T47D (cell line): ENCODE data around the gene EIF4A3.

Experiments
- DNase-seq, 2 experiments: peaks; one replicate each; pipeline versions ENCODE4 v3.0.0 to v3.0.0-alpha.2; 2011 to 2012; ENCODE audit warnings: low read depth in 1 of 2, low spot score in 1 of 2
- JUND ChIP-seq: IDR thresholded peaks from 2 replicates; pipeline ENCODE4 v1.6.1; 2012; ENCODE audit warnings: low read depth
- in situ Hi-C: cut with HindIII; loops from 2 replicates; pipeline ENCODE4 v1.10.0; 2016; ENCODE audit warnings: low sequenced_read_pairs, low pct_unique_long_range_greater_than_20kb

Gene EIF4A3

DNA sequence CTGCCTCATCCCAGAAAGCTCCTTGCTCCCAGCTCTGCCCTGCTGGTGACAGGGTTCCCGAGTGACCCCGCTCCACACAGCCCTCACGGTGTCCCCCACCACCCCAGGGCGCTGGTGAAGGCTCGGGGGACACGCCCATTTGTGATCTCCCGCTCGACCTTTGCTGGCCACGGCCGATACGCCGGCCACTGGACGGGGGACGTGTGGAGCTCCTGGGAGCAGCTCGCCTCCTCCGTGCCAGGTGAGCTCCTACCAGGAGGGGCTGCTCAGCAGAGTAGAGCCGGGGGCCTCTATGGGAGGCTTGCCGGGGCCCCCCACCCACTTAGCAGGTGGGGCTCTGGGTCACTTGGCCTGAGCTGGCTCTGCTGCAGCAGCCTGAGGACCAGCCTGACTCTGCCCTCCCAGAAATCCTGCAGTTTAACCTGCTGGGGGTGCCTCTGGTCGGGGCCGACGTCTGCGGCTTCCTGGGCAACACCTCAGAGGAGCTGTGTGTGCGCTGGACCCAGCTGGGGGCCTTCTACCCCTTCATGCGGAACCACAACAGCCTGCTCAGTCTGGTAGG is 34.4 kb downstream of the EIF4A3 start:
- no peak for TF ChIP-seq JUND

DNA sequence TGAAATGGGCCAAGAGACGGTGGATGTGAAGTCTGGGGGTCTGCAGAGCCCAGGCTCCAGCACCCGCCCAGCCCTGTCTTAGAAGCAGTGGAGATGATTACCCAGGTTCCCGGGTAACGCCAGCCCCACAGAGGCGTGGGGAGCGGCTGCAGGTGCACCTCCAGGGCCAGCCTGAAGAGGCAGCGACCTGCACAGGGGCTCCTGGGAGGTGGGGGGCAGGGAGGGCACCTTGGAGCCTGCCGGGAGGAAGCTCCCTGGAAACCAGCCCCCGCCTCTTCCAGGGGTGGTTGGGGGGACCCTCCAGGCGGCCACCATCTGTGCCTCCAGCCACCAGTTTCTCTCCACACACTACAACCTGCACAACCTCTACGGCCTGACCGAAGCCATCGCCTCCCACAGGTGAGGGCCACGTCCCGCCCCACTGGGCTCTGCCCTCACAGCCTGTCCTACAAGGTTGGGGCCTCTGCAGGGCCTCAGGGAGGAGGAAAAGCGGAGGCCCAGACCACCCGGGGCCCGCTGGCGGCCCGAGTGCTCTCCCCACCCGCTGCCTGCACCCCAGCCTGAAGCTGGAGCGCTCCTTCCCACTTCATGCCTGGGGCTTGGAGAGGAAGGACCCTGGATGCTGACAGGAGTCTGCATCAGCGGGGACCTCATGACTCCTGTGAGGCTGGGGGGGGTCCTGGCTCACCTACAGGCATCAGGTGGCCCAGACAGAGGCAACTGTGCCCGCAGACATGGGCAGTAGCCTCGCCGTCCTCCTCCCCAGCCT is 35.0 kb downstream of the EIF4A3 start:
- in situ Hi-C loops = no loop called here
- DNase-seq = no peak
- TF ChIP-seq JUND = no peak

More for the DNA sequence above, 34.4 kb downstream of the EIF4A3 start:
- in situ Hi-C loops = no loop called here
- DNase-seq = no peak

DNA sequence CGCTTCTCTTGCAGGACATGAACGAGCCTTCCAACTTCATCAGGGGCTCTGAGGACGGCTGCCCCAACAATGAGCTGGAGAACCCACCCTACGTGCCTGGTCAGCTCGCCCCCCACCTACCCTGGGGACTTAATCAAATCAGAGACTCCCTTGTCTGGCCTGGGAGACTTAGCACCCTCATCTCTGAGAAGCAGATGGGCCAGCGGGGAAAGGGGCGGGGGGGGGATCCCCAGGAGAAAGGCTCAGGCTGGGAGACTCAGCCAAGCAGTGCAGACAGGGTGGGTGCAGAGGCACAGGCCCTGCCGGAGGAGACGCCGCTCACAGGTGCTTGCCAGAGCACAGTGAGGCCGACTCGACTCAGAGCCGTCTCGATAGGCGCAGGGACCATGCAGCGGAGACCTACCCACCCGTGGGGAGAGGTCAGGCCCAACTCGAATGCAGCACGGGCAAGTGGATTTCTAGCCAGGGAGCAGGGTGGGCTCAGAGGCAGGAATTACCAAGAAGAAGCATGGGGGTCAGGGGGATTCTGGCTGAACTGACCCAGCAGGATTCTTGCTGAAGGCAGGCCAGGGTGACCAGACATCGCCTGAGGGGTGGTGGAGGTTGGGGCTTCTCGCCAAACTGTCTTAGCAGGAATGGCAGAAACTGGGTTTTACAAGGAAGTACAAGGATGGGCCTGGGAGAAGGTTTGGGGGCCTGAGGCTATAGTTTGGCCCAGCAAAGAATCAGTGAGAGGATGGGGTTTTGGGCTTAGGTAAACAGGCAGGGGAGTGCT is 35.8 kb downstream of the EIF4A3 start:
- DNase-seq = no peak
- no peak for TF ChIP-seq JUND
- in situ Hi-C loops = no loop called here

DNA sequence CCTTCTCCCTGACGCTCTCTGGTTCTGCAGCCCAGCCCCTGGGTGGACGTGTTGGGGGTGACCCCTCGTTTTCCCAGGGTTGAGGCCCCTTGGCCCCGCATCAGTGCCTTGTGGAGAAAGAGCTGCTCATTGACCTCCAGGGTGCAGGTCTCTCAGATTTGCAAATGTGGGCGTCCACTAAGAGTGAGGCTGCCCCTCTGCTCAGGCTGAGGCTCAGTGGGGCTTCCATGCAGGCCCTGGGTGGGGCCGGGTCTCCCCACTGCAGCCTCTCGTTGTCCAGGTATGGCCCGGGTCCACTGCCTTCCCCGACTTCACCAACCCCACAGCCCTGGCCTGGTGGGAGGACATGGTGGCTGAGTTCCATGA is 36.5 kb downstream of the EIF4A3 start:
- in situ Hi-C loops = no loop called here
- no peak for DNase-seq
- no peak for TF ChIP-seq JUND

DNA sequence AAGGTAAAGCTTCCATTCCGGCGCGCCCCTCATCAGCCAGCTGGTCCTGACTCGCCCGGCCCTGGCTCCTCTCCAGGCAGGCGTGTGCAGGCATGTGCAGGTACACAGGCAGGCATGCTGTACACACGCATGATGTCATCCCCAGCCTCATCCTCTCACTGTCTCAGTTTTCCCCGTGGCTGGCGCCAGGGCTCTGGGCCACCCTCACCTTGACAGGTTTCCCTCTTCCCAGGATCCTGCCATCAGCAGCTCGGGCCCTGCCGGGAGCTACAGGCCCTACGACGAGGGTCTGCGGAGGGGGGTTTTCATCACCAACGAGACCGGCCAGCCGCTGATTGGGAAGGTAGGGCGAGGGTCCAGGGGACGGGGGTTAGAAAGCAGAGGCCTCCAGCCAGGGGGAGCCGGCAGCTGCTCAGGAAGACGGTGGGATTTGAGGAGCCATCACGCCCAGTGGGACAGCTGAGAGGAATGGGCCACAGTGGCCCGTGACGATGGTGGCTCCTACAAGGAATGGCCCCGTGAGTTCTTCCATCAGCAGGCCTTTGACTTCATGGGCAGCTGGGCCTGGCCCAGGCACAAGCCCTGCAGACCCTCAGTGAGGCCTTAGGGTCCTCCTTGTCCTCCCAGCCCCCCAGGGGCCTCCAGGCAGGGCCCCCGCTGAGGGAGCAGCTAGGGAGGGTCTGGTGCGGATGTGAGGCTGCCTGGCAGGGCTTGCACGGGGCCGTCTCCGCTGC is 37.0 kb downstream of the EIF4A3 start:
- no peak for TF ChIP-seq JUND
- in situ Hi-C loops = no loop called here

DNA sequence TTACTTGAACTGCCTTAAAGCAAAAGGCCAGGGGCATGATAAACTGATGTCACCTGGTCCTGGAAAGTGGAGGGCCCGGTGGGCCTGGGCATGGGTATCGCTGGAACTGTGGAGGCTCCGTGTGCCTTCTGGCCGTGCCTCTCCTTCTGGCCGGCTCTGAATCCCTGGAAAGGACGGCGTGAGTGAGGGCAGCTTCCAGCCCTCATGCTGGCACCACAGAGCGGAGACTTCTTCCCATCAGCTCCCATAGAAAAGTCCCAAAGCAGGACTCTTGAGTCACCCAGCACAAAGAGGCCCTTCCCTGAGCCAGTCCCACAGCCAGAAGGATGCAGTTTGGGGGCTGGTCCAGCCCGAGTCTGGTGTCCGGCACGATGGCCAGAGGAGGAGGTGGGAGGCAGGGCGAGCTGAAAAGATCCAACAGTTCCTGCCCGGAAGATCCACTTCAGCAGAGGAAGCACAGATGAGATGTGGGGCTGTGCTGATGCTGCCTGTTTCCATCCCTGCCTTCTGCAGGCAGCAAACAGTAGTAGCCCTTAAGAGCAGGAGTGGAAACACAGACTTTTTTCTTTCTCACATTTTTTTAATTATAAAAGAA is 37.8 kb downstream of the EIF4A3 start:
- in situ Hi-C loops = no loop called here
- no peak for TF ChIP-seq JUND
- no peak for DNase-seq

More for the DNA sequence above, 37.0 kb downstream of the EIF4A3 start:
- DNase-seq = no peak

DNA sequence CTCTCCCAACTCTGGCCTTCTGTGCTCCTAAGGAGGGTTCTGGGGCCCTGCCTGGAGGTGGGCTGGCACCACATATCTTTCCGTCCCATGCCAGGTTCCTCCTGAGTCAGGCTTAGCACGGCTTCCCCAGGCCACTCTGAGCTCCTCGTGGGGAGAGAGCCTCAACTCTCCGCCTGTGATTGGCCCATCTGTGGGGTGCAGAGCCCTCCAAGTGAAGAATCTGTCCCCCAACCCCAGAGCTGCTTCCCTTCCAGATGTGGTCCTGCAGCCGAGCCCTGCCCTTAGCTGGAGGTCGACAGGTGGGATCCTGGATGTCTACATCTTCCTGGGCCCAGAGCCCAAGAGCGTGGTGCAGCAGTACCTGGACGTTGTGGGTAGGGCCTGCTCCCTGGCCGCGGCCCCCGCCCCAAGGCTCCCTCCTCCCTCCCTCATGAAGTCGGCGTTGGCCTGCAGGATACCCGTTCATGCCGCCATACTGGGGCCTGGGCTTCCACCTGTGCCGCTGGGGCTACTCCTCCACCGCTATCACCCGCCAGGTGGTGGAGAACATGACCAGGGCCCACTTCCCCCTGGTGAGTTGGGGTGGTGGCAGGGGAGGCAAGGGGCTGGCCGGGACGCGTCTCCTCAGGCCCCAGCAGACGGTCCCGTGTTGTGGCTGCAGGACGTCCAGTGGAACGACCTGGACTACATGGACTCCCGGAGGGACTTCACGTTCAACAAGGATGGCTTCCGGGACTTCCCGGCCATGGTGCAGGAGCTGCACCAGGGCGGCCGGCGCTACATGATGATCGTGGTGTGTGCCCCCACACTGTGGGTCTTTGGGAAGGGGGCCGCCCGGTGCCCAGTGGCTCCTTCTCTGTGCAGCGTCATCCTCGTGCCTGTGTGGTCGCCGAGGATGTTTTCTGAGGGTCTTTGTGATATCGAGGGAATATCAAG is 38.6 kb downstream of the EIF4A3 start:
- no peak for TF ChIP-seq JUND
- no peak for DNase-seq
- in situ Hi-C loops = no loop called here

DNA sequence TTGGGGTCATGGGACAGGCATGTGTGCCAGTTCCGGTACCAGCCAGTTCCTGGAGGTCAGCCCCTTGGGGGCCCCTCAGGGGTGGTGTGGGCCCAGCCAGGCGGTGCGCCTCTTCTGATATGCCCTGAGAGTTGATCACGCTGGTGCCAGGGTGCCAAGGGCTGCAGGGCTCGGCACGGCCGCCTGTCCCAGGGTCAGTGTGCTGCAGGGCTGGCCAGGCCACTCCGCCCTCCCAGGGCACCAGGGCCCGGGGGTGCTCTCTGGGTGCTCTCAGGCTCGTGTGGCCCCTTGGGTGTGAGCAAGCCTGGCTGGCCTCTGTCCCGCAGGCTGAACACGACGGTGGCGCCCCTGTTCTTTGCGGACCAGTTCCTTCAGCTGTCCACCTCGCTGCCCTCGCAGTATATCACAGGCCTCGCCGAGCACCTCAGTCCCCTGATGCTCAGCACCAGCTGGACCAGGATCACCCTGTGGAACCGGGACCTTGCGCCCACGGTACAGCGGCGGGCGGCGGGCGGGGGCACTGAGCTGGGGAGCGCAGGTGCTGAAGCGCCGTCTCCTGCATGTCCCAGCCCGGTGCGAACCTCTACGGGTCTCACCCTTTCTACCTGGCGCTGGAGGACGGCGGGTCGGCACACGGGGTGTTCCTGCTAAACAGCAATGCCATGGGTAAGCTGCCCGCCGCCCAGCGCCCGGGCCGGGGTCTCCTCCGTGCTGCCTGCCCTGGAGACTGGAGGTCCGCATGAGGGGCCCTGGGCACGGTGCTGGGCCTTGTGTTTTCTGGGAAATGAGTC is 39.5 kb downstream of the EIF4A3 start:
- TF ChIP-seq JUND = no peak
- in situ Hi-C loops = no loop called here
- no peak for DNase-seq

DNA sequence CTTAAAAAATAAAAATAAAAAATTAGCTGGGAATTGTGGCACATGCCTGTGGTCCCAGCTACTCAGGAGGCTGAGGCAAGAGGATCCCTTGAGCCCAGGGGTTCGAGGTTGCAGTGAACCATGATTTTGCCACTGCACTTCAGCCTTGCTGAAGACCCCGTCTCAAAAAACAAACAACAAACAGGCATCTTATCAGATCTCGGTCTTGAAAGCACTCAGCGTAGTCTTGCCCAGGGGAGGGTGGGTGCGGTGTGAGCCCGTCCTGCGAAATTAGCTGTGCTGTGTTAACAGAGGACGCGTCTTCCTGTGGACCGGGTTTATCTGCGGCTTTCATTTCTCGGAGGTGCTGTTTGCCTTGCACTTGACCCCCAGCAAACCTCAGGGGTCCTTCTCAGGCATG is 40.2 kb downstream of the EIF4A3 start:
- TF ChIP-seq JUND = no peak
- DNase-seq = no peak
- in situ Hi-C loops = no loop called here

DNA sequence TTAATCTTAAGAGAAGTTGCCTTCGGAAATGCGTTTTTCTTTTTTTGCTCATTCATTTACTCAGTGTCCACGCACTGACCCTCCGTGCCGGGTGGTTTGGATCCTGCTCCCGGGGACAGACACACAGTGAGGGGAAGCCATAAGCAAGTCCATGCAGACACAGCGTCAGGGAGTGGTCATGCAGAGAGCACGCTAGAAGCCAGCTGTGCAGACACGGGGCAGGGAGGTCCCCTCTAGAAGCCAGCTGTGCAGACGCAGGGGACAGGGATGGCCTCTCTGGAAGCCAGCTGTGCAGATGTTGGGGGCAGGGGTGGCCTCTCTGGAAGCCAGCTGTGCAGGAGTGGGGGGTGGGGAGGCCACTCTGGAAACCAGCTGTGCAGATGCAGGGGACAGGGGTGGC is 40.8 kb downstream of the EIF4A3 start:
- no peak for TF ChIP-seq JUND
- DNase-seq = no peak
- in situ Hi-C loops = no loop called here

DNA sequence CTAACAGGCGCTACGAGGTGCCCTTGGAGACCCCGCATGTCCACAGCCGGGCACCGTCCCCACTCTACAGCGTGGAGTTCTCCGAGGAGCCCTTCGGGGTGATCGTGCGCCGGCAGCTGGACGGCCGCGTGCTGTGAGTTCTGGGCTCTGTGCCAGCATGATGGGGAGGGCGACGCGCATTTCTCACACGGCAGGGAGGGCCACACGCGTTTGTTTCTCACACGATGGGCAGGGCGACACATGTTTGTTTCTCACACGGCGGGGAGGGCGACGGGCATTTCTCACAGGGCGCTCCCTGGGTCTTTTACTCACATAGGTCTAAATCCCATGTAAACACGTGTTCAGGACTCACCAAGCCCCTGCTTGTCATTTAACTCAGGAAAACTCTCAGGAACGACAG is 41.2 kb downstream of the EIF4A3 start:
- in situ Hi-C loops = no loop called here
- no peak for TF ChIP-seq JUND
- no peak for DNase-seq
